Measurements from ENCODE around the gene KRTAP1-4. TPM values are rescaled to one million over a fixed set of nuclear protein-coding genes. Genes with fewer than 3 reads are reported as not detected.

Gene KRTAP1-4
- total RNA-seq, 1 donor from 2014 or later = not detected

Small RNAs within 50 kb of the gene (small RNA-seq; reads per million reads assigned to genes)
- not detected for gene KRTAP3-4P

Other genes starting within 250 kb of the KRTAP1-4 start
- gene KRT27, start 247.6 kb downstream of the KRTAP1-4 start, total RNA-seq = not detected
- gene KRT28, start 230.2 kb downstream of the KRTAP1-4 start, total RNA-seq = not detected
- 2.4 TPM for gene KRT10, start 207.6 kb downstream of the KRTAP1-4 start, total RNA-seq
- gene KRT12, start 163.0 kb downstream of the KRTAP1-4 start, total RNA-seq = not detected
- gene KRT20, start 145.0 kb downstream of the KRTAP1-4 start, total RNA-seq = not detected
- gene KRT23, start 92.5 kb downstream of the KRTAP1-4 start, total RNA-seq = 0.41 TPM
- gene KRT39, start 63.2 kb downstream of the KRTAP1-4 start, total RNA-seq = not detected
- not detected for gene KRT40, start 45.9 kb downstream of the KRTAP1-4 start, total RNA-seq
- not detected for gene KRTAP3-3, start 36.0 kb downstream of the KRTAP1-4 start, total RNA-seq
- gene KRTAP3-2, start 30.3 kb downstream of the KRTAP1-4 start, total RNA-seq = not detected
- gene KRTAP3-1, start 21.1 kb downstream of the KRTAP1-4 start, total RNA-seq = not detected
- gene KRTAP1-5, start 3.0 kb downstream of the KRTAP1-4 start, total RNA-seq = not detected
- not detected for gene KRTAP1-3, start 4.7 kb upstream of the KRTAP1-4 start, total RNA-seq
- gene KRTAP1-1, start 11.3 kb upstream of the KRTAP1-4 start, total RNA-seq = not detected
- gene KRTAP2-1, start 17.1 kb upstream of the KRTAP1-4 start, total RNA-seq = not detected
- gene KRTAP2-2, start 25.0 kb upstream of the KRTAP1-4 start, total RNA-seq = not detected
- gene KRTAP2-3, start 29.9 kb upstream of the KRTAP1-4 start, total RNA-seq = not detected
- not detected for gene KRTAP2-4, start 35.7 kb upstream of the KRTAP1-4 start, total RNA-seq
- gene KRTAP4-7, start 54.0 kb upstream of the KRTAP1-4 start, total RNA-seq = not detected
- not detected for gene KRTAP4-8, start 67.9 kb upstream of the KRTAP1-4 start, total RNA-seq
- not detected for gene KRTAP4-16, start 72.0 kb upstream of the KRTAP1-4 start, total RNA-seq
- gene KRTAP4-9, start 75.2 kb upstream of the KRTAP1-4 start, total RNA-seq = not detected
- gene KRTAP4-11, start 88.2 kb upstream of the KRTAP1-4 start, total RNA-seq = not detected
- not detected for gene KRTAP4-12, start 94.0 kb upstream of the KRTAP1-4 start, total RNA-seq
- gene KRTAP4-6, start 110.3 kb upstream of the KRTAP1-4 start, total RNA-seq = not detected
- not detected for gene KRTAP4-5, start 119.6 kb upstream of the KRTAP1-4 start, total RNA-seq
- not detected for gene KRTAP4-4, start 130.6 kb upstream of the KRTAP1-4 start, total RNA-seq
- gene KRTAP4-3, start 138.0 kb upstream of the KRTAP1-4 start, total RNA-seq = not detected
- not detected for gene KRTAP4-2, start 148.0 kb upstream of the KRTAP1-4 start, total RNA-seq
- gene KRTAP4-1, start 154.7 kb upstream of the KRTAP1-4 start, total RNA-seq = not detected
- not detected for gene KRTAP9-1, start 159.7 kb upstream of the KRTAP1-4 start, total RNA-seq
- gene KRTAP9-2, start 196.5 kb upstream of the KRTAP1-4 start, total RNA-seq = not detected
- not detected for gene KRTAP9-3, start 202.3 kb upstream of the KRTAP1-4 start, total RNA-seq
- gene KRTAP9-8, start 207.8 kb upstream of the KRTAP1-4 start, total RNA-seq = not detected
- gene KRTAP9-4, start 219.5 kb upstream of the KRTAP1-4 start, total RNA-seq = not detected
- not detected for gene KRTAP9-9, start 225.2 kb upstream of the KRTAP1-4 start, total RNA-seq
- not detected for gene KRTAP9-6, start 235.2 kb upstream of the KRTAP1-4 start, total RNA-seq
- gene KRTAP9-7, start 245.5 kb upstream of the KRTAP1-4 start, total RNA-seq = not detected

Data from frontal cortex (tissue), 1 donor.